ENCODE data around the gene SRGAP3. TPM values are rescaled to one million over a fixed set of nuclear protein-coding genes. Genes with fewer than 3 reads are reported as not detected.

The SRGAP3 gene
- total and polyA plus RNA-seq, 2 donors (not counting 1 experiment from before 2014, with no cell fraction given) = 0.92 to 12.4 TPM

GRCh38 chr3:9248522-9249271, 749 bp downstream of the SRGAP3 start:
- peak overlapping the region; percentile 63 for H2AFZ ChIP-seq (ENCODE audit: low read length)

GRCh38 chr3:9247941-9248521, 1.4 kb downstream of the SRGAP3 start:
- TF ChIP-seq CTCF (conservative IDR thresholded peaks at IDR 0.05 in 1 of 2, IDR thresholded peaks at IDR 0.05 in 1 of 2; ENCODE audit: low read depth in 1 of 2, low read length in 2 of 2) (no peak), EZH2 (IDR thresholded peaks at IDR 0.05; ENCODE audit: low read length, missing control alignments) (no peak)
- DNase-seq (ENCODE audit: low read depth in 2 of 2) = no peak
- Histone ChIP-seq H4K20me1 (ENCODE audit: control insufficient read depth, extremely low read depth, insufficient read depth, low read length) (no peaks in the 10 kb centered on the region), H2AFZ (ENCODE audit: low read length) (no peak overlapping the region), H3K79me2 (ENCODE audit: control insufficient read depth, insufficient read depth, low read length) (no peaks in the 10 kb centered on the region), H3K4me1 (ENCODE audit: control insufficient read depth, extremely low read depth, insufficient read depth, low read length) (no peaks in the 10 kb centered on the region), H3K4me2 (ENCODE audit: extremely low read depth, insufficient read depth, low read length) (peak overlapping the region; percentile 85), H3K36me3 (ENCODE audit: control insufficient read depth, insufficient read depth, low read length) (no peaks in the 10 kb centered on the region), H3K4me3 (replicated peaks in 1 of 4; ENCODE audit: control extremely low read depth in 1 of 4, insufficient read depth in 1 of 4, low read depth in 3 of 4, low read length in 4 of 4) (peak overlapping the region in 2 of 4 experiments; percentile 65 to 79), H3K9me3 (ENCODE audit: control insufficient read depth, insufficient read depth, low read depth, low read length) (no peaks in the 10 kb centered on the region), H3K9ac (ENCODE audit: insufficient read depth, low read length) (no peak overlapping the region), H3K27me3 (ENCODE audit: control insufficient read depth, insufficient read depth, low read length) (peaks cover 5% of the 10 kb centered on the region), H3K27ac (ENCODE audit: insufficient read depth, low read length) (no peak overlapping the region)

More at GRCh38 chr3:9248522-9249271, 749 bp downstream of the SRGAP3 start:
- TF ChIP-seq EZH2 (IDR thresholded peaks at IDR 0.05; ENCODE audit: low read length, missing control alignments) = no peak
- Histone ChIP-seq H4K20me1 (ENCODE audit: control insufficient read depth, extremely low read depth, insufficient read depth, low read length) (no peaks in the 10 kb centered on the region), H3K27me3 (ENCODE audit: control insufficient read depth, insufficient read depth, low read length) (peaks cover 5% of the 10 kb centered on the region), H3K9ac (ENCODE audit: insufficient read depth, low read length) (no peak overlapping the region), H3K36me3 (ENCODE audit: control insufficient read depth, insufficient read depth, low read length) (no peaks in the 10 kb centered on the region), H3K27ac (ENCODE audit: insufficient read depth, low read length) (no peak overlapping the region), H3K79me2 (ENCODE audit: control insufficient read depth, insufficient read depth, low read length) (no peaks in the 10 kb centered on the region), H3K4me2 (ENCODE audit: extremely low read depth, insufficient read depth, low read length) (peak overlapping the region; percentile 85), H3K9me3 (ENCODE audit: control insufficient read depth, insufficient read depth, low read depth, low read length) (no peaks in the 10 kb centered on the region), H3K4me3 (replicated peaks in 1 of 4; ENCODE audit: control extremely low read depth in 1 of 4, insufficient read depth in 1 of 4, low read depth in 3 of 4, low read length in 4 of 4) (peak overlapping the region; percentile 16 to 79 (median 52)), H3K4me1 (ENCODE audit: control insufficient read depth, extremely low read depth, insufficient read depth, low read length) (no peaks in the 10 kb centered on the region)
- DNase-seq (ENCODE audit: low read depth in 2 of 2) = no peak

DNA sequence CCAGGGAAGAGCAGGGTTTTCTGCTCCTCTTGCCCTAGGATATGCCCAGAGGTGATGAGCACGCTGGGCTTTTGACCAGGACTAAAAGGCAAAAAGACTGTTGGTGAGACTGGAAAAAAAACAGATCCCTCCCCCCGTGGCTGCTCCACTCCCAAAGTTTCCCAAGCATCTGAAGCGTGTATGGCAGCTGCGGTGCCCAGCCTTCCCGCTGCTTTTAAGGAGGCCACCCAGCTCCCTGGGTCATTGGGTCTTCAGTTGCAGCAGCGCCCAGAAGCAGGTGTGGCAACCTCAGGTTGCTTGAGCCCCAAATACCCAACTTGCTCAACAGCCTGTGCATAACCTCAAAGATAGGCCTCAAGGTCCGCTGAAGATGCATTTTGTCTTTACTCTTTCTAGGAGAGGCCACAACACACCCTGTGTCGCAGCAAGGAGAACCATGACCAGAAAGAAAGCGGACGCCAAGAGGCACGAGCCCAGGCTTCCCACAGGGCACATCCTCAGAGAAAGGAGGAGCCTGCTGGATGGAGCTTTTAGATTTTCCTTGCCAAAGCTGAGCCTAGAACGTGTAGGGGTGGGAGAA, 2.0 kb downstream of the SRGAP3 start:
- Histone ChIP-seq H3K4me2 (ENCODE audit: extremely low read depth, insufficient read depth, low read length) (peak overlapping the region; percentile 85), H3K79me2 (ENCODE audit: control insufficient read depth, insufficient read depth, low read length) (no peaks in the 10 kb centered on the region), H3K36me3 (ENCODE audit: control insufficient read depth, insufficient read depth, low read length) (no peaks in the 10 kb centered on the region), H3K9me3 (ENCODE audit: control insufficient read depth, insufficient read depth, low read depth, low read length) (no peaks in the 10 kb centered on the region), H3K27me3 (ENCODE audit: control insufficient read depth, insufficient read depth, low read length) (peaks cover 5% of the 10 kb centered on the region), H3K4me3 (replicated peaks in 1 of 4; ENCODE audit: control extremely low read depth in 1 of 4, insufficient read depth in 1 of 4, low read depth in 3 of 4, low read length in 4 of 4) (peak overlapping the region in 1 of 4 experiments; percentile 65), H2AFZ (ENCODE audit: low read length) (no peak overlapping the region), H3K9ac (ENCODE audit: insufficient read depth, low read length) (no peak overlapping the region), H4K20me1 (ENCODE audit: control insufficient read depth, extremely low read depth, insufficient read depth, low read length) (no peaks in the 10 kb centered on the region), H3K27ac (ENCODE audit: insufficient read depth, low read length) (no peak overlapping the region), H3K4me1 (ENCODE audit: control insufficient read depth, extremely low read depth, insufficient read depth, low read length) (no peaks in the 10 kb centered on the region)
- TF ChIP-seq EZH2 (IDR thresholded peaks at IDR 0.05; ENCODE audit: low read length, missing control alignments) (no peak), CTCF (conservative IDR thresholded peaks at IDR 0.05 in 1 of 2, IDR thresholded peaks at IDR 0.05 in 1 of 2; ENCODE audit: low read depth in 1 of 2, low read length in 2 of 2) (no peak)
- DNase-seq (ENCODE audit: low read depth in 2 of 2) = no peak
